Body of pancreas (tissue), 4 donors: ENCODE measurements around the gene CTTNBP2NL.

Source experiments
- CTCF ChIP-seq, 7 experiments: fragments of 450-650 bp in 4 of 7; fragments of 200-600 bp in 3 of 7; sonication (generic) in 3 of 7; IDR thresholded peaks; one replicate each; pipeline ENCODE4 v1.5.1; 2016 to 2019; ENCODE audit warnings: antibody characterized with exemption in 7 of 7
- POLR2A ChIP-seq, 3 donors: fragments of 450-650 bp; IDR thresholded peaks; one replicate each; pipeline ENCODE4 v1.6.1; 2016; ENCODE audit warnings: antibody characterized with exemption in 3 of 3, mild to moderate bottlenecking in 2 of 3

GRCh38 chr1:112477550-112477949, 81.5 kb downstream of the CTTNBP2NL start:
- TF ChIP-seq CTCF (IDR thresholded peaks at IDR 0.05): no peak
- TF ChIP-seq POLR2A (IDR thresholded peaks at IDR 0.05): no peak
